ENCODE results near the gene ABCA7. TPM values are rescaled to one million over a fixed set of nuclear protein-coding genes. Genes with fewer than 3 reads are reported as not detected.

ABCA7 gene
- total and polyA plus RNA-seq, 2 of the 13 experiments (the other 11 are each of a cell fraction or from before 2014, with no cell fraction given), result 4.4 to 32.4 TPM

DNA sequence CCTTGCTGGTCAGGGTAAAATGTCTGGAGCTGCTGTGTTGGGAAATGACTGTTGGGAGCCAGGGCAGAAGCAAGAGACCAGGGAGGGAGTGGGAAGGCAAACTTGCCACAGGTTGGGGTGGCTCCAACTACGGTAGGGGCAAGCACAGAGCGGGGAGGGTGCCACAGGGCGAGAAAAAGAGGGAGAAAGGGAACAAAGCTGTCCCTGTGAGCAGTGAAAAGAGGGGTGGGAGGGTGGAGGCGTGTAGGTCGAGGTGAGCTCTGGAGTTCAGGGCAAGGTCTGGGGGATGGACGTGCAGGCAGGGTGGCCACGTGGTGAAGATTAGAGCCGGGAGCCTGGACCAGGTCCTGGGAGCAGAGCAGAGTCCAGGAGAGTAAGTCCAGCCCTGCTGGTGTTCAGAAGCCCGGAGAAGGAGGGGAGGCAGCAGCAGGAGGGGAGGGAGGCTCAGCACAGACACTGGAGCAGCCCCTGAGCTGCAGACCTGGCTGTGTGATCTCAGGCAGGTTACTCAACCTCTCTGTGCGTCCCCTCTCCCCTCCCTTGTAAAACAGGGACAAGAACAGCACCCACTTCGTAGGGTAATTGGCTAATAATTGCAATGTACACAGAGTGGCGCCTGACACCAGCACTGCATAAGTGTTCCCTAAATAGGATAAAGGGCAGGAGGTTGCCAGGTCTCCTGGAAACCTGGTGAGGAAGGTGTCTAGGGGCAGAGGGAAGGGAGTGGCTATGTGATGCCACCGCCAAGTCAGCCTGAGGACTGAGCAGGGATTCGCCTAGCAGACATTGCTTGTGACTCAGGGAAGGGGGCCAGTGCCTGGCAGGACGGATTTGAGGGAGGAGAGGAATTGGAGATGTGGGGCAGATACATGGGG, 58.5 kb downstream of the ABCA7 start (continued):
- TF ChIP-seq PHB2 (IDR thresholded peaks at IDR 0.05; ENCODE audit: partially characterized antibody) (no peak), CHD2 (IDR thresholded peaks at IDR 0.05; ENCODE audit: low read depth, low read length) (no peak), SP4 (CRISPR knock-in tag; IDR thresholded peaks at IDR 0.05) (no peak; the same call in 1 of the 2 replicates), MYNN (CRISPR knock-in tag; IDR thresholded peaks at IDR 0.05; ENCODE audit: low read depth) (no peak), ZNF781 (CRISPR knock-in tag; IDR thresholded peaks at IDR 0.05; ENCODE audit: borderline replicate concordance, not compliant biosample characterization) (no peak), SNAI1 (CRISPR knock-in tag; IDR thresholded peaks at IDR 0.05; ENCODE audit: borderline replicate concordance) (no peak), ZBTB38 (CRISPR knock-in tag; IDR thresholded peaks at IDR 0.05) (peak; percentile 55)
- TF ChIP-seq, protein P1, sequence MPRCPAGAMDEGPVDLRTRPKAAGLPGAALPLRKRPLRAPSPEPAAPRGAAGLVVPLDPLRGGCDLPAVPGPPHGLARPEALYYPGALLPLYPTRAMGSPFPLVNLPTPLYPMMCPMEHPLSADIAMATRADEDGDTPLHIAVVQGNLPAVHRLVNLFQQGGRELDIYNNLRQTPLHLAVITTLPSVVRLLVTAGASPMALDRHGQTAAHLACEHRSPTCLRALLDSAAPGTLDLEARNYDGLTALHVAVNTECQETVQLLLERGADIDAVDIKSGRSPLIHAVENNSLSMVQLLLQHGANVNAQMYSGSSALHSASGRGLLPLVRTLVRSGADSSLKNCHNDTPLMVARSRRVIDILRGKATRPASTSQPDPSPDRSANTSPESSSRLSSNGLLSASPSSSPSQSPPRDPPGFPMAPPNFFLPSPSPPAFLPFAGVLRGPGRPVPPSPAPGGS (CRISPR knock-in tag; IDR thresholded peaks at IDR 0.05), result 0 out of 2 replicates have a peak, but pooled peaks have one; percentile 23
- TF ChIP-seq, protein P2, sequence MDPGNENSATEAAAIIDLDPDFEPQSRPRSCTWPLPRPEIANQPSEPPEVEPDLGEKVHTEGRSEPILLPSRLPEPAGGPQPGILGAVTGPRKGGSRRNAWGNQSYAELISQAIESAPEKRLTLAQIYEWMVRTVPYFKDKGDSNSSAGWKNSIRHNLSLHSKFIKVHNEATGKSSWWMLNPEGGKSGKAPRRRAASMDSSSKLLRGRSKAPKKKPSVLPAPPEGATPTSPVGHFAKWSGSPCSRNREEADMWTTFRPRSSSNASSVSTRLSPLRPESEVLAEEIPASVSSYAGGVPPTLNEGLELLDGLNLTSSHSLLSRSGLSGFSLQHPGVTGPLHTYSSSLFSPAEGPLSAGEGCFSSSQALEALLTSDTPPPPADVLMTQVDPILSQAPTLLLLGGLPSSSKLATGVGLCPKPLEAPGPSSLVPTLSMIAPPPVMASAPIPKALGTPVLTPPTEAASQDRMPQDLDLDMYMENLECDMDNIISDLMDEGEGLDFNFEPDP (CRISPR knock-in tag; conservative IDR thresholded peaks at IDR 0.05), result no peak
- TF ChIP-seq, protein P3, sequence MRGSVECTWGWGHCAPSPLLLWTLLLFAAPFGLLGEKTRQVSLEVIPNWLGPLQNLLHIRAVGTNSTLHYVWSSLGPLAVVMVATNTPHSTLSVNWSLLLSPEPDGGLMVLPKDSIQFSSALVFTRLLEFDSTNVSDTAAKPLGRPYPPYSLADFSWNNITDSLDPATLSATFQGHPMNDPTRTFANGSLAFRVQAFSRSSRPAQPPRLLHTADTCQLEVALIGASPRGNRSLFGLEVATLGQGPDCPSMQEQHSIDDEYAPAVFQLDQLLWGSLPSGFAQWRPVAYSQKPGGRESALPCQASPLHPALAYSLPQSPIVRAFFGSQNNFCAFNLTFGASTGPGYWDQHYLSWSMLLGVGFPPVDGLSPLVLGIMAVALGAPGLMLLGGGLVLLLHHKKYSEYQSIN (CRISPR knock-in tag; IDR thresholded peaks at IDR 0.05; ENCODE audit: borderline replicate concordance), result no peak

Measured in HepG2 (cell line).